ENCODE results near the gene TRIM26. TPM values are rescaled to one million over a fixed set of nuclear protein-coding genes. Genes with fewer than 3 reads are reported as not detected.

Gene TRIM26
- total and polyA plus RNA-seq, 12 donors = 18.4 to 49.6 (median 36.9) TPM

DNA sequence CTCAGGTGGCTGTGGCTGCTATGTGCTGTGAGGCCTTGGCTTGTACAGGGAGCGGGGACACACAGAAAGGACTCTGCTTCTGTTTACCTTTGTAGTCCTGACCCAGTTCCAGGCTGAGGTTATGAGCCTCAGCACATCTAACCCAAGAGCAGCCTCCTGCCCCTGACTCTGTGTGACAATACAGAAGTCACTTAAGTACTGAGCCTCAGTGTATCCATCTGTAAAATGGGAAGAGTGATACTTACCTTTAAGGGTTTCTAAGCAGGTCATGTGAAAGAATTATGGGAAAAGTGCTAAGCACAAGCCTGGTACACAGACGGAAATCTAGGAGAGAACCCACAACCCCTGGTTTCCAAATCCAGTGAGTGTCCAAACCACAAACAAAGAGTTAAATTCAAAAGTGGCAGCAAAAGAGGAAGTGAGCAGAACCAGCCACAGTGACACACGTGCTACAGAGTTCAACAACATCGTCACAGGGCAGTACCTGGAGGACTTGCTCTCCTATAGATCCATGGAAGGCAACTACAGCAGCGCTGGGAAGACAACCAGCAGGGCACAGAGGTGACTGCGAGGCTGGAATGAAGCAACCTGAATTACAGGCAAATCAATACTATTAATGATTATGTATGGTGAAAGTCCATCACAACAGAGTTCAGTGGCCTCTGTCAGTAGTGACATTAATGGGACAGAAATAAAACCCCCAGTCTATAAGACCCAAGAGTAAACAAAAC is 12.5 kb downstream of the TRIM26 start:
- 71 to 79% (median 75%) methylated on average over 6 of the region's 6 CpGs for WGBS, 4 donors
- no peak overlapping the region for H3K4me3 ChIP-seq
- H3K36me3 ChIP-seq (replicated peaks in 1 of 2) = peaks cover 0 to 47% of the 10 kb centered on the region in 2 donors

DNA sequence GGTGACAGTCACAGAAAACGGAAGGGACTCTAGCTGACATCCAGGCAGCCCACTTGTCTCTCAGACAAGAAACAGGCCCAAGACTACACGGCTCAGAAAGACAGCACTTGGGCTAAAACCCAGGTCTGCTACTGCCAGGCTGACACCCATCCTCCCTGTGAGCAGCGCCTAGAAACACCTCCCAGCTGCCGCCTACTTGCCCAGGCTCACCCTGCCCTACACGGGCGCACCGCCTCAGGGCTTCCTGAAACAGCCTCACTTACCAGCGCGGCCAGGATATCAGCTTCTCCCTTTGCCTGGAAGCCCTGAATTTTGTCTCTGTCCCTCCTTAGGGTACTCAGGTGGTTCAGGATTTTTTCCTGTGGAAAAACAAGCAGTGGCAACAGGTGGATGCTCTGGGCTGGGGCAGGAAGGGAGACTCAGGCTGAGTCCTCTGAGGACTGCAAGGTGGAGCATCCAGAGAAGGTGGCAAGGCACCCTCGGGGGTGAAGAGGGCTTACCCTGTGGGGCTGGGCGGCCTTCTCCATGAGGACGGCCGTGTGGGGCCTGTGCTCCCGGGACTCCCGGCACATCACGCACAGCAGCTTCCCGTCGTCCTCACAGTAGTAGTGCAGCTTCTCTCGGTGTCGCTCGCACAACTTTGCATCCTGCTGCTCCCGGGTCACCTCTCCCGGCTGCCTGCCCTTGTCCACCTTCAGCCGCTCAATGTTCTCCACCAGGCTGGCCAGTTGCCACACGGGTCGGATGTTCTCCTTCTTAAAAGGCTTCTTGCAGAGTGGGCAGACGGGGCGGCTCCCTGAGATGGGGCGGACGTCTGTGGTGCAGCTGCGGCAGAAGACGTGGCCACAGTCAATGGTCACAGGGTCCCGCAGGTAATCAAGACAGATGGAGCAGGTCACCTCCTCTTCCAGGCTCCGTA is 14.8 kb downstream of the TRIM26 start:
- Histone ChIP-seq H3K4me3 (no peak overlapping the region), H3K27ac (no peak overlapping the region), H3K4me1 (replicated peaks in 1 of 2) (peaks cover 8 to 28% of the 10 kb centered on the region in 2 donors), H3K36me3 (replicated peaks in 1 of 2) (peaks cover 0 to 66% of the 10 kb centered on the region in 2 donors), H3K9me3 (replicated peaks in 1 of 3) (no peaks in the 10 kb centered on the region), H3K27me3 (no peaks in the 10 kb centered on the region)
- TF ChIP-seq, protein P1, sequence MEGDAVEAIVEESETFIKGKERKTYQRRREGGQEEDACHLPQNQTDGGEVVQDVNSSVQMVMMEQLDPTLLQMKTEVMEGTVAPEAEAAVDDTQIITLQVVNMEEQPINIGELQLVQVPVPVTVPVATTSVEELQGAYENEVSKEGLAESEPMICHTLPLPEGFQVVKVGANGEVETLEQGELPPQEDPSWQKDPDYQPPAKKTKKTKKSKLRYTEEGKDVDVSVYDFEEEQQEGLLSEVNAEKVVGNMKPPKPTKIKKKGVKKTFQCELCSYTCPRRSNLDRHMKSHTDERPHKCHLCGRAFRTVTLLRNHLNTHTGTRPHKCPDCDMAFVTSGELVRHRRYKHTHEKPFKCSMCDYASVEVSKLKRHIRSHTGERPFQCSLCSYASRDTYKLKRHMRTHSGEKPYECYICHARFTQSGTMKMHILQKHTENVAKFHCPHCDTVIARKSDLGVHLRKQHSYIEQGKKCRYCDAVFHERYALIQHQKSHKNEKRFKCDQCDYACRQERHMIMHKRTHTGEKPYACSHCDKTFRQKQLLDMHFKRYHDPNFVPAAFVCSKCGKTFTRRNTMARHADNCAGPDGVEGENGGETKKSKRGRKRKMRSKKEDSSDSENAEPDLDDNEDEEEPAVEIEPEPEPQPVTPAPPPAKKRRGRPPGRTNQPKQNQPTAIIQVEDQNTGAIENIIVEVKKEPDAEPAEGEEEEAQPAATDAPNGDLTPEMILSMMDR (IDR thresholded peaks at IDR 0.05) = no peak
- no peak for TF ChIP-seq POLR2A (IDR thresholded peaks at IDR 0.05)
- intact Hi-C loops (cut with DNase I) = no loop called here
- WGBS, 4 donors = 85 to 92% (median 89%) methylated on average over 31 to 34 of the region's 34 CpGs
- peak in 1 of 7 donors; percentile 22 for DNase-seq

More for the DNA sequence above, 12.5 kb downstream of the TRIM26 start:
- no peaks in the 10 kb centered on the region for H3K27me3 ChIP-seq
- H3K4me1 ChIP-seq (replicated peaks in 1 of 2) = peaks cover 4 to 21% of the 10 kb centered on the region in 2 donors
- TF ChIP-seq, protein P1 (IDR thresholded peaks at IDR 0.05) = no peak
- TF ChIP-seq POLR2A (IDR thresholded peaks at IDR 0.05) = no peak
- no peaks in the 10 kb centered on the region for H3K9me3 ChIP-seq (replicated peaks in 1 of 3)
- intact Hi-C loops (cut with DNase I) = no loop called here
- H3K27ac ChIP-seq = no peak overlapping the region
- DNase-seq = no peak

DNA sequence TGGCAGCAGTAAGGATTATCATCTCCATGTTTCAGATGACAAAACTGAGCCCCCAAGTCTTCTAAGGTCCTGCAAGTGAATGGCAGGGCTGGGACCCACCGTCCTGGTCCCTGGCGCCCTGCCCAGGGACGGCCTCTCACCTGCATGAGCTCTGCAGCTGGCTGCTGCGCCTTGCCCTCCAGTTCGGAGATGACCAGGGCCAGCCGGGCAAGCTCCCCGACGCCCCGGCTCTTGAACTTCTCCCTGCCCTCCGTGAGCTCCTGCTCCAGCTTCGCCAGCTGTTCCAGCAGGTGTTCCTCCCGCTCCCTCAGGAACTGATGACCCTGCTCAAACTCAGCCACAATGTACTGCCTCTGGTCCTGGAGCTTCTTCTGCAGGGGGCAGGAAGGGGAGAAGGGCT is 16.8 kb downstream of the TRIM26 start:
- H3K4me1 ChIP-seq (replicated peaks in 1 of 2) = peaks cover 8 to 15% of the 10 kb centered on the region in 2 donors
- intact Hi-C loops (cut with DNase I) = no loop called here
- H3K9me3 ChIP-seq (replicated peaks in 1 of 3) = no peaks in the 10 kb centered on the region
- TF ChIP-seq, protein P1 (IDR thresholded peaks at IDR 0.05) = no peak
- TF ChIP-seq POLR2A (IDR thresholded peaks at IDR 0.05) = no peak
- DNase-seq = no peak
- H3K27ac ChIP-seq = no peak overlapping the region
- peaks cover 0 to 66% of the 10 kb centered on the region in 2 donors for H3K36me3 ChIP-seq (replicated peaks in 1 of 2)
- no peak overlapping the region for H3K4me3 ChIP-seq
- no peaks in the 10 kb centered on the region for H3K27me3 ChIP-seq
- 92 to 98% (median 94%) methylated on average over 2 to 12 of the region's 12 CpGs for WGBS, 4 donors

DNA sequence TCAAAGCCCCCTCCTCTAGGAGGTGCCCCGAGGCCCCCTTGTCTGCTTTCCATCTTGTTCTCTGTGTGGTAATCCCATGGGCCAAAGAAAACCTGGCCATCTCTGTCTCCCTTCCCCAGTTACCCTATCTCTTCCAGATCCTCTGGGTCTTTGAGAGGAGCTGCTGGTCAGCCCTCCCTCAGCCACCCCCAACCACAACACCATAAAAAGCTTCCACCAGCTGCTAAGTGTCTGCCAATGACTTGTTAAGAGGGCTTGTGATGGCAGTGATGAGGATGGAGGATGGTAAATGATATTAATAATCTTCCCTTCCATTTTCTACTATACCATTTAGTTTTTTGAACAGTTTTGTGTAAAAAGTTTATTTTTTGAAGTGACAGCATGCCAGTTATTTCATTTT is 17.3 kb downstream of the TRIM26 start:
- TF ChIP-seq, protein P1 (IDR thresholded peaks at IDR 0.05) = no peak
- TF ChIP-seq POLR2A (IDR thresholded peaks at IDR 0.05) = no peak
- H3K9me3 ChIP-seq (replicated peaks in 1 of 3) = no peaks in the 10 kb centered on the region
- peaks cover 0 to 66% of the 10 kb centered on the region in 2 donors for H3K36me3 ChIP-seq (replicated peaks in 1 of 2)
- 90 to 100% (median 97%) methylated on average over 1 of the region's 1 CpG for WGBS, 4 donors
- no peak overlapping the region for H3K4me3 ChIP-seq
- no peaks in the 10 kb centered on the region for H3K27me3 ChIP-seq
- DNase-seq = no peak
- intact Hi-C loops (cut with DNase I) = no loop called here
- no peak overlapping the region for H3K27ac ChIP-seq
- peaks cover 8 to 11% of the 10 kb centered on the region in 2 donors for H3K4me1 ChIP-seq (replicated peaks in 1 of 2)
